Upper lobe of right lung (tissue), 1 donor: Measurements from ENCODE around the gene PLBD2. TPM values are rescaled to one million over a fixed set of nuclear protein-coding genes. Genes with fewer than 3 reads are reported as not detected.

ENCODE experiments used
- ATAC-seq: fragments of 200-7000 bp; cut with Tn5 transposase; one replicate; pipeline ENCODE4 v1.9.1; 2020; ENCODE audit warnings: mild to moderate bottlenecking, moderate library complexity
- DNase-seq: peaks from one replicate; pipeline ENCODE4 v3.0.0-alpha.2; 2020
- H3K27ac ChIP-seq: fragments of 200-600 bp; one replicate; pipeline ENCODE4 v1.8.0; 2022
- H3K27me3 ChIP-seq: fragments of 200-600 bp; one replicate; pipeline ENCODE4 v1.8.0; 2022; ENCODE audit warnings: mild to moderate bottlenecking
- H3K36me3 ChIP-seq: fragments of 200-600 bp; one replicate; pipeline ENCODE4 v1.8.0; 2022
- H3K4me1 ChIP-seq: fragments of 200-600 bp; one replicate; pipeline ENCODE4 v1.8.0; 2022
- H3K4me3 ChIP-seq: fragments of 200-600 bp; one replicate; pipeline ENCODE4 v1.8.0; 2022; ENCODE audit warnings: mild to moderate bottlenecking
- H3K9me3 ChIP-seq: fragments of 200-600 bp; one replicate; pipeline ENCODE4 v1.8.0; 2022
- intact Hi-C: fragments of 100-400 bp; cut with DNase I; formaldehyde crosslinking; loops from one replicate; pipeline ENCODE4 v1.11.0; 2022
- total RNA-seq: library from RNA; stranded (reverse); fragmentation: NEBNext Ultra II Directional; extraction: Animal tissue kit (Norgen Biotek cat#: 25700); gene quantifications from one replicate; pipeline ENCODE4 v1.2.1, GENCODE V29; 2021
- TF ChIP-seq, protein P1 (sequence below): fragments of 200-600 bp; IDR thresholded peaks from one replicate; pipeline ENCODE4 v1.8.0; 2022; ENCODE audit warnings: antibody characterized with exemption
- donor health status: DM: no; HTN: yes; CAD: no; lungs with severe emphysema.

The PLBD2 gene
- total RNA-seq, 1 donor from 2014 or later = 41.0 TPM

DNA sequence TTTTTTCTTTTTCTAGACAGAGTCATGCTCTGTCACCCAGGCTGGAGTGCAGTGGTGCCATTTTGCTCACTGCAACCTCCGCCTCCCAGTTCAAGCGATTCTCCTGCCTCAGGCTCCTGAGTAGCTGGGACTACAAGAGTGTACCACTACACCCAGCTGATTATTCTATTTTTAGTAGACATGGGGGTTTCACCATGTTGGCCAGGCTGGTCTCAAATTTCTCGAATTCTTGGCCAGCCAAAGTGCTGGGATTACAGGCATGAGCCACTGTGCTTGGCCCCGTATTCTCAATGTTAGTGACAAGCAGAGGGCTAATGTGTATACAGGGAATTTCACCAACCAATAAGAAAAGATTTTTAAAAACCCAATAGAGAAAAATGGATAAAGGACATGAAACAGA is 8.4 kb downstream of the PLBD2 start:
- H3K4me3 ChIP-seq = no peak overlapping the region
- ATAC-seq = no peak
- no peaks in the 10 kb centered on the region for H3K9me3 ChIP-seq
- DNase-seq = no peak
- H3K27ac ChIP-seq = no peak overlapping the region
- no peaks in the 10 kb centered on the region for H3K36me3 ChIP-seq
- no peaks in the 10 kb centered on the region for H3K4me1 ChIP-seq
- H3K27me3 ChIP-seq = no peaks in the 10 kb centered on the region
- TF ChIP-seq, protein P1, sequence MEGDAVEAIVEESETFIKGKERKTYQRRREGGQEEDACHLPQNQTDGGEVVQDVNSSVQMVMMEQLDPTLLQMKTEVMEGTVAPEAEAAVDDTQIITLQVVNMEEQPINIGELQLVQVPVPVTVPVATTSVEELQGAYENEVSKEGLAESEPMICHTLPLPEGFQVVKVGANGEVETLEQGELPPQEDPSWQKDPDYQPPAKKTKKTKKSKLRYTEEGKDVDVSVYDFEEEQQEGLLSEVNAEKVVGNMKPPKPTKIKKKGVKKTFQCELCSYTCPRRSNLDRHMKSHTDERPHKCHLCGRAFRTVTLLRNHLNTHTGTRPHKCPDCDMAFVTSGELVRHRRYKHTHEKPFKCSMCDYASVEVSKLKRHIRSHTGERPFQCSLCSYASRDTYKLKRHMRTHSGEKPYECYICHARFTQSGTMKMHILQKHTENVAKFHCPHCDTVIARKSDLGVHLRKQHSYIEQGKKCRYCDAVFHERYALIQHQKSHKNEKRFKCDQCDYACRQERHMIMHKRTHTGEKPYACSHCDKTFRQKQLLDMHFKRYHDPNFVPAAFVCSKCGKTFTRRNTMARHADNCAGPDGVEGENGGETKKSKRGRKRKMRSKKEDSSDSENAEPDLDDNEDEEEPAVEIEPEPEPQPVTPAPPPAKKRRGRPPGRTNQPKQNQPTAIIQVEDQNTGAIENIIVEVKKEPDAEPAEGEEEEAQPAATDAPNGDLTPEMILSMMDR = no peak
- intact Hi-C loops = no loop called here

GRCh38 chr12:113368331-113368730 is 9.9 kb downstream of the PLBD2 start:
- TF ChIP-seq, protein P1 = no peak
- H3K27ac ChIP-seq = no peak overlapping the region
- intact Hi-C loops = no loop called here
- peaks cover 11% of the 10 kb centered on the region for H3K36me3 ChIP-seq
- H3K4me3 ChIP-seq = no peak overlapping the region
- H3K9me3 ChIP-seq = no peaks in the 10 kb centered on the region
- no peaks in the 10 kb centered on the region for H3K4me1 ChIP-seq
- no peak for DNase-seq
- no peak for ATAC-seq
- H3K27me3 ChIP-seq = no peaks in the 10 kb centered on the region

- peaks cover 19% of the 10 kb centered on the region for H3K36me3 ChIP-seq
- no peaks in the 10 kb centered on the region for H3K27me3 ChIP-seq
- H3K4me1 ChIP-seq = no peaks in the 10 kb centered on the region
- H3K4me3 ChIP-seq = no peak overlapping the region
- intact Hi-C loops = no loop called here
- DNase-seq (no peak), ATAC-seq (no peak)
- H3K9me3 ChIP-seq = no peaks in the 10 kb centered on the region
- TF ChIP-seq, protein P1 = no peak
- H3K27ac ChIP-seq = no peak overlapping the region
Measured at GRCh38 chr12:113369391-113369985, 11.1 kb downstream of the PLBD2 start.

DNA sequence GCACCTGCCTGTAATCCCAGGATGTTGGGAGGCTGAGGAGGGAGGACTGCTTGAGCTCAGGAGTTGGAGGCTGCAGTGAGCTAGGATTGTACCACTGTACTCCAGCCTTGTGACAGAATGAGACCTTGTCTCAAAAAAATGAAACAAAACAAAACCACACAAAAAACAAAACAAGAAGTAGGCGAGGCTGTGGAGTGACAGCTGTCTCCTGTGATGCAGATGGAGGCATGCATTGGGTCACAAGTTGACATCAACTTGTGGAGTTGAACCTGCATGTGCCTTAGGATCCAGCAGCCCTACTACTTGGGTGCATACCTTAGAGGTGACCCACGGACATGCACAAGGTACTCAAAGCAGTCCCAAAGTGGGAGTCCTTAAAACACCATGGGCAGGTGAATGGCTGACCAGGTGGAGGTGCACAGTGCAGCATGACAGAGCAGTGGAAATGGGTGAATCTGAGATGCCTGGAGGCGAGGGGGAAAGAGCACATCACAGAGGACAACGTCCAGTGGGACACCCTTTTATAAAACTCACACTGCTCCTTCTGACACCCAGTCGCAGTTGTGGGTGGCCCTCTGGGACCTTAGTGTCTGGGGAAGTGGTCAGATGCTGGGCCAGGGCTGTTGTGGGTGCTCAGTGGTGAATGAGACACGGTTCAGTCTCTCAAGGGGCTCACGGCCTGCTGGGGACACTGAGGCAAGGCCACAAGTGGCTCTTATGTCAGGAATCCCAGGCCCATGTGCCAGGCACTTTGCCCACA is 12.7 kb downstream of the PLBD2 start:
- no peak overlapping the region for H3K27ac ChIP-seq
- peaks cover 26% of the 10 kb centered on the region for H3K36me3 ChIP-seq
- H3K9me3 ChIP-seq = no peaks in the 10 kb centered on the region
- DNase-seq (no peak), ATAC-seq (no peak)
- TF ChIP-seq, protein P1 = no peak
- no peaks in the 10 kb centered on the region for H3K27me3 ChIP-seq
- no peak overlapping the region for H3K4me3 ChIP-seq
- intact Hi-C loops = no loop called here
- H3K4me1 ChIP-seq = no peaks in the 10 kb centered on the region

- Histone ChIP-seq H3K4me1 (no peaks in the 10 kb centered on the region), H3K27ac (no peak overlapping the region), H3K36me3 (peaks cover 31% of the 10 kb centered on the region), H3K4me3 (no peak overlapping the region), H3K9me3 (no peaks in the 10 kb centered on the region), H3K27me3 (no peaks in the 10 kb centered on the region)
- no peak for ATAC-seq
- TF ChIP-seq, protein P1 = no peak
- intact Hi-C loops = no loop called here
- DNase-seq = no peak
Measured at GRCh38 chr12:113371808-113372207, 13.4 kb downstream of the PLBD2 start.
